CD14-positive monocyte (primary cell): Measurements from ENCODE around the gene GTF3C1. TPM values are rescaled to one million over a fixed set of nuclear protein-coding genes. Genes with fewer than 3 reads are reported as not detected.

Experiments
- DNase-seq, 3 donors: peaks; one replicate each; pipeline ENCODE4 v3.0.0-alpha.2; 2011 to 2022
- H2AFZ ChIP-seq: 2 replicates; pipeline ENCODE4 v1.6.0; 2012; ENCODE audit warnings: mild to moderate bottlenecking, low read depth, low read length, inconsistent platforms; ENCODE audit not compliant: insufficient read depth, poor library complexity, severe bottlenecking
- H3K27ac ChIP-seq, 2 donors: 1 replicate in 1 of 2; 2 replicates in 1 of 2; pipeline ENCODE4 v1.5.1; 2012 to 2013; ENCODE audit warnings: low read length in 2 of 2, control low read depth in 1 of 2, inconsistent platforms in 1 of 2, low read depth in 1 of 2, mild to moderate bottlenecking in 1 of 2
- H3K27me3 ChIP-seq, 2 donors: one replicate each; pipeline versions ENCODE4 v1.6.0 to v1.6.1; 2011 to 2013; ENCODE audit warnings: low read length in 2 of 2; ENCODE audit not compliant: control insufficient read depth in 2 of 2, insufficient read depth in 2 of 2
- H3K36me3 ChIP-seq, 2 donors: replicated peaks in 1 of 2; 1 replicate in 1 of 2; 2 replicates in 1 of 2; pipeline versions ENCODE4 v1.5.1 to v1.6.1; 2012 to 2013; ENCODE audit warnings: low read length in 2 of 2, control low read depth in 1 of 2, inconsistent platforms in 1 of 2, mild to moderate bottlenecking in 1 of 2; ENCODE audit not compliant: insufficient read depth in 2 of 2, control insufficient read depth in 1 of 2
- H3K4me1 ChIP-seq, 2 donors: 1 replicate in 1 of 2; 2 replicates in 1 of 2; pipeline versions ENCODE4 v1.5.1 to v1.6.1; 2012 to 2013; ENCODE audit warnings: low read length in 2 of 2, control low read depth in 1 of 2, inconsistent platforms in 1 of 2, mild to moderate bottlenecking in 1 of 2, moderate library complexity in 1 of 2; ENCODE audit not compliant: insufficient read depth in 2 of 2, control insufficient read depth in 1 of 2
- H3K4me2 ChIP-seq: replicated peaks from 2 replicates; pipeline ENCODE3; 2012; ENCODE audit warnings: low read length, moderate library complexity, mild to moderate bottlenecking; ENCODE audit not compliant: poor library complexity, severe bottlenecking; ENCODE audit errors: extremely low read depth
- H3K4me3 ChIP-seq, 3 experiments: fragments of 200-600 bp in 1 of 3; sonication (generic) in 1 of 3; replicated peaks in 1 of 3; 1 replicate in 2 of 3; 2 replicates in 1 of 3; pipeline ENCODE4 v1.5.1; 2011 to 2013; ENCODE audit warnings: low read length in 3 of 3, mild to moderate bottlenecking in 3 of 3, control low read depth in 2 of 3, low read depth in 2 of 3, inconsistent platforms in 1 of 3, moderate library complexity in 1 of 3
- H3K79me2 ChIP-seq: 2 replicates; pipeline ENCODE4 v1.6.0; 2012; ENCODE audit warnings: mild to moderate bottlenecking, control low read depth, inconsistent platforms, low read length, moderate library complexity; ENCODE audit not compliant: insufficient read depth
- H3K9ac ChIP-seq: 2 replicates; pipeline ENCODE4 v1.6.0; 2017; ENCODE audit warnings: low read length, mild to moderate bottlenecking; ENCODE audit not compliant: insufficient read depth, poor library complexity, severe bottlenecking
- H3K9me3 ChIP-seq, 2 donors: replicated peaks in 1 of 2; 1 replicate in 1 of 2; 2 replicates in 1 of 2; pipeline versions ENCODE4 v1.5.1 to v1.6.1; 2012 to 2013; ENCODE audit warnings: low read length in 2 of 2, control low read depth in 1 of 2; ENCODE audit not compliant: control insufficient read depth in 1 of 2, insufficient read depth in 1 of 2
- H4K20me1 ChIP-seq: 2 replicates; pipeline ENCODE4 v1.6.0; 2012; ENCODE audit warnings: mild to moderate bottlenecking, low read length, control low read depth, moderate library complexity; ENCODE audit not compliant: insufficient read depth
- H3K27ac Mint-ChIP-seq, 7 donors: one replicate each; pipeline ENCODE4 v1.8.0; 2020; ENCODE audit warnings: mild to moderate bottlenecking in 7 of 7, mixed read lengths in 7 of 7, moderate library complexity in 6 of 7, inconsistent platforms in 2 of 7
- H3K27me3 Mint-ChIP-seq, 3 donors: one replicate each; pipeline ENCODE4 v1.8.0; 2021 to 2022; ENCODE audit warnings: low read depth in 3 of 3, mild to moderate bottlenecking in 3 of 3, mixed read lengths in 3 of 3, moderate library complexity in 3 of 3, inconsistent platforms in 1 of 3
- H3K36me3 Mint-ChIP-seq, 2 donors: one replicate each; pipeline ENCODE4 v1.8.0; 2020; ENCODE audit warnings: mixed read lengths in 2 of 2, inconsistent platforms in 1 of 2, mild to moderate bottlenecking in 1 of 2
- H3K4me1 Mint-ChIP-seq: one replicate; pipeline ENCODE4 v1.8.0; 2020; ENCODE audit warnings: mild to moderate bottlenecking, mixed read lengths
- H3K4me3 Mint-ChIP-seq, 2 donors: one replicate each; pipeline ENCODE4 v1.8.0; 2020; ENCODE audit warnings: mild to moderate bottlenecking in 2 of 2, mixed read lengths in 2 of 2, moderate library complexity in 1 of 2
- H3K9me3 Mint-ChIP-seq, 7 donors: one replicate each; pipeline ENCODE4 v1.8.0; 2020 to 2022; ENCODE audit warnings: mixed read lengths in 7 of 7, mild to moderate bottlenecking in 6 of 7, moderate library complexity in 6 of 7, inconsistent platforms in 2 of 7
- CTCF ChIP-seq: fragments of 200-600 bp; IDR thresholded peaks from one replicate; pipeline ENCODE4 v1.8.0; 2022; ENCODE audit warnings: antibody characterized with exemption, mild to moderate bottlenecking
- WGBS: methylation state at CpG from one replicate; pipeline ENCODE4 v1.1.5; 2013; ENCODE audit warnings: missing lambda C conversion rate; ENCODE audit not compliant: insufficient coverage; 5-methylcytosine and 5-hydroxymethylcytosine counted together
- intact Hi-C, 2 donors: fragments of 100-400 bp; cut with micrococcal nuclease; formaldehyde crosslinking; loops; one replicate each; pipeline versions ENCODE4 v1.15.0 to v1.15.1; 2023
- polyA plus RNA-seq, 3 donors: library from polyadenylated mRNA; depleted of rRNA in 1 of 3; unstranded in 2 of 3; stranded (reverse) in 1 of 3; fragments of 300-500 nt in 2 of 3; fragments of >200 nt in 1 of 3; fragmentation: Illumina TruSeq in 2 of 3; gene quantifications; 1 replicate in 2 of 3; 2 replicates in 1 of 3; pipeline ENCODE4 v1.2.3, GENCODE V29; 2012 to 2021

GTF3C1 gene
- polyA plus RNA-seq, 3 donors = 7.0 to 22.0 (median 12.8) TPM

- 13% methylated on average over 15 of the region's 19 CpGs for whole genome bisulfite sequencing
- no peak for TF ChIP-seq CTCF
- Mint-ChIP-seq H3K27me3 (no peaks in the 10 kb centered on the region), H3K4me3 (no peak overlapping the region), H3K27ac (peak overlapping the region in 1 of 7 donors; percentile 10), H3K9me3 (peaks cover 0 to 2% (median 0%) of the 10 kb centered on the region in 7 donors), H3K36me3 (peaks cover 89 to 95% of the 10 kb centered on the region in 2 donors), H3K4me1 (peaks cover 15% of the 10 kb centered on the region)
- no peaks in the 10 kb centered on the region for H3K79me2 ChIP-seq
- H3K4me1 ChIP-seq = no peaks in the 10 kb centered on the region
- peaks cover 4% of the 10 kb centered on the region for H4K20me1 ChIP-seq
- intact Hi-C loops = no loop called here
- no peaks in the 10 kb centered on the region for H3K27me3 ChIP-seq
- H3K36me3 ChIP-seq = peaks cover 87 to 99% of the 10 kb centered on the region in 2 donors
- no peak overlapping the region for H3K9ac ChIP-seq
- no peak overlapping the region for H3K27ac ChIP-seq
- no peak overlapping the region for H3K4me3 ChIP-seq
- no peak overlapping the region for H2AFZ ChIP-seq
- no peak overlapping the region for H3K4me2 ChIP-seq
- no peak for DNase-seq
- H3K9me3 ChIP-seq = no peaks in the 10 kb centered on the region
These were observed 17.6 kb downstream of the GTF3C1 start for GRCh38 chr16:27531826-27532800.

GRCh38 chr16:27531186-27531585, 18.5 kb downstream of the GTF3C1 start:
- H3K27me3 ChIP-seq = no peaks in the 10 kb centered on the region
- peak in 1 of 3 donors; percentile 8 for DNase-seq
- no peaks in the 10 kb centered on the region for H3K27me3 Mint-ChIP-seq
- H3K4me2 ChIP-seq = no peak overlapping the region
- peak overlapping the region in 2 of 7 donors; percentile 5 to 12 for H3K27ac Mint-ChIP-seq
- no peaks in the 10 kb centered on the region for H3K4me1 ChIP-seq
- peaks cover 15% of the 10 kb centered on the region for H3K4me1 Mint-ChIP-seq
- TF ChIP-seq CTCF = no peak
- H3K36me3 Mint-ChIP-seq = peaks cover 88 to 95% of the 10 kb centered on the region in 2 donors
- H3K4me3 Mint-ChIP-seq = no peak overlapping the region
- H3K9me3 ChIP-seq = no peaks in the 10 kb centered on the region
- intact Hi-C loops = no loop called here
- peaks cover 0 to 2% (median 0%) of the 10 kb centered on the region in 7 donors for H3K9me3 Mint-ChIP-seq
- no peak overlapping the region for H3K9ac ChIP-seq
- no peak overlapping the region for H3K4me3 ChIP-seq
- WGBS = 0% methylated on average over 1 of the region's 2 CpGs
- no peak overlapping the region for H2AFZ ChIP-seq
- no peak overlapping the region for H3K27ac ChIP-seq
- peaks cover 4% of the 10 kb centered on the region for H4K20me1 ChIP-seq
- H3K79me2 ChIP-seq = no peaks in the 10 kb centered on the region
- H3K36me3 ChIP-seq = peaks cover 89 to 99% of the 10 kb centered on the region in 2 donors
